NCI-H526 treated with DMSO at 0.1 percent for 48 hours (cell line): ENCODE data around the gene FCHSD2.
A peak's percentile ranks its signal among the peaks of the same experiment; 100 is the strongest.
"Not testable (repeated sequence)": the region's sequence is repeated elsewhere in the genome, so short reads cannot be mapped to it uniquely, and the experiment has no call there.

Source experiments
- DNase-seq: peaks from one replicate; lab custom pipeline; 2025; lab: John Stamatoyannopoulos, UW

Gene FCHSD2

DNA sequence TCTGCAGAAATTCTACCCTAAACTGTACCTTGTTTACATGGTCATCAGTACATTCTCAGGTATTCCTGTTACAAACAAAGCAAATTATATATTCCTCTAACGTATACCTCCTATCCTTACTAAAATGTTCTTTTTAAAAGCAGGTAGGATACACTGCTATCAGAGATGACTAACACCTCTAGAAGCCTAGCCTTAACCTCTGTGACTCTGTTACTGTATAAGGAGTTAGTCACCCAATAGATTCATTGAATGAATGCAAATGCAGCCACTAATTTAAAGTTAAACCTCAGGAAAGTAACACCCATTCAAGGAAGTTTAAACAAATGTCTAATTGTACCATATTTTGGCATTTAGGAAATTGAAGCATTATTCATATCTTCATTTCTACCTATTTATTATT is 82.2 kb downstream of the FCHSD2 start:
- DNase-seq, result no peak

DNA sequence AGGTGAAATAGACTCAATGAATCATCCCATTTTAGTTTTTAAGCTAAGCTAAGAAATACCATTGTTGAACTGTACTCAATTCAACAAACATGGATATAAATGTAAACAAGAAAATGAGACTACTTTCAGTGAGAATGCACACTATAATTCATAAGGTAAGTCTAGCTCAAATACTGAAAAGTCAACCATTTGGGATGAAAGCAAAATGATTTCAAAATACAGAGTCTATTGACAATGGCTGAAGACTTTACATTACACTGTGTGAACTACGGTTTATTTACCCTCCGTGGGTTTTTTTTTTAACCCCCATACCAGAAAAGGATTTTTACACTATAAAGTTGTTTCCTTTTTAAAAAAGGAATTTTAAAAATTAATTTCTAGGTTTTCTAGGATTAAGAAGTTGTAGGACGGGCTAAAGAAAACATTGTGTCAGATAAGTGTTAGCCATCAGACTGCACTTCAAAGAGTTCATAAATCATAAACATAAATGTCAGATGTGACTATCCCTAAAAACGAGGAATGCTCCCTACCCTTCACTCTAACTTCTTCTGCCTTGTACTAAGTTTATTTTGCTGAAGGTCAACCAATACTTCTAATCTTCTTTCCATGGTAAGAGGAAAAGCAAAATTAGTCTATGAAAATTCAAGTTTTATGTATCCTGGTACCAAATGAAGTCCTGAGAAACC is 83.0 kb downstream of the FCHSD2 start:
- no peak for DNase-seq

DNA sequence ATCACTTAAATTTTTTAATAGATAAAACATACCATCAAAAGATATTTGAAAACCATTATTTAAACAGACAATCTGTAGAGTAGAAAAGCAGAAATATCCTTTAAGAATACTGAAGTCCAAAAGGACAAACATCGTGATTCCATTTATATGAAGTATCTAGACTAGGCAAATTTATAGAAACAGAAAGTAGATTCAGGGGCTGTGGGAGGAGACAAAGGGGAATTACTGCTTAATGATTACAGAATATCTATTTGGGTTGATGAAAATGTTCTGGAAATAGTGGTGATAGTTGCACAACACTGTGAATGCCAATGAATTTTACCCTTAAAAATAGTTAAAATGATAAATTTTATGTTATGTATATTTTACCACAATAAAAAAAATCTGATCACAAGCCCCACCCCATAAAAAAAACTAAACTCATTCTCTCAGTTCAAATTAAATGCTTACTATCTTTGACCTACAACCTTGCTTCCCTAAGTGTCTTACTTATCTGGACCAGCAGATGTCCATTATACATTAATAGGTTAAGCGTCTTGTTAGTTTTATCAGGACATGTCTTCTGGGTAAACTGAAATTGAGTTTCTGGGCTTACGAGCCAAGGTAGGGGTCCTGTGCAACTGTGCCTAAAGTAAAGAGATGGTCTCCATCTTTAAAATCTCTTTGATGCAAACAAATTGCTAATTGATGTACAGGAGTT is 86.3 kb downstream of the FCHSD2 start:
- DNase-seq, result no peak

DNA sequence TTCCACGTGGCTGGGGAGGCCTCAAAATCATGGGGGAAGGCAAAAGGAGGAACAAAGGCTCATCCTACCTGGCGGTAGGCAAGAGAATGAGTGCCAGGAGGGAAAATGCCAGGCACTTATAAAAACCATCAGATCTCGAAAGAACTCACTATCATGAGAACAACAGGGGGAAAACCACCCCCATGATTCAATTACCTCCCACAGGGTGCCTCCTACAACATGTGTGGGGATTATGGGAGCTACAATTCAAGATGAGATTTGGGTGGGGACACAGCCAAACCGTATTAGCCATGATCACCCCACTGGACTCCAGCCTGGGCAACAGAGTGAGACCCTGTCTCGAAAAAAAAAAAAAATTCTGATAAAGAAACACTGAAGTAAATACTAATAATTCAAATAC is 87.1 kb downstream of the FCHSD2 start:
- no peak for DNase-seq

DNA sequence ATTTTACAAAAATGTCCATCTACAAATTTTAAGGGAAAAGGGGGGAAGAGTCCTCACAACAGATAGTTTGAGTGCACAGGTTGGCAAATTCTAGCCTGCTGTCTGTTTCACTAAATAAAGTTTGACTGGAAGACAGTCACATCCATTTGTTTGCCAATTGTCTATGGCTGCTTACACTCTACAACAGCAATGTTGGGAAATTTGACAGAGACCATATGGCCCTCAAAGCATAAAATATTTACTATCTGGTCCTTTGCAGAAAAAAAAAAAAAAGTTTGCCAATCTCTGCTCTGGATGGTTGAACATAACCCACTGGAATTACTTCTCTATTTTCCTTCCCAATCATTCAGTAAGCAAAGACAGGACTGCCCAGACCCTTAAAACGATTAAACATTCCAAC is 88.2 kb downstream of the FCHSD2 start:
- no peak for DNase-seq

DNA sequence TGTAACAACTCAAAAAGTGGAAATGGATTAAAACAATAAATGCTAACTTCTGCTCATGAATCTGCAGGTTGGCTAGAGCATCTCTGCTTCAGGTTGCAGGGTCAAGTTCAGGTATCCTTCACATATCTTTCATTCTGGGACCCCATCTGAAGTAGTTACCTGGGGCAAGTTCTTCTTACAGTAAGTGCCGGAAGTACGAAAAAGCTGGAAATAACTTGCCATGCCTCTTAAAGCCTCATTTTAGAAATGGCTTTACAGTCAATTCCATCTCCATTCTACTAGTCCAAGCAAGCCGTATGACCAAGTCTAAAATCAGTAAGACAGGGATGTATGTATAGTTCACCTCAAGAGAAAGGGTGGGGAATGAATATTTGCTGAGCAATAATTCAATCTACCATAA is 93.7 kb downstream of the FCHSD2 start:
- DNase-seq, result no peak

DNA sequence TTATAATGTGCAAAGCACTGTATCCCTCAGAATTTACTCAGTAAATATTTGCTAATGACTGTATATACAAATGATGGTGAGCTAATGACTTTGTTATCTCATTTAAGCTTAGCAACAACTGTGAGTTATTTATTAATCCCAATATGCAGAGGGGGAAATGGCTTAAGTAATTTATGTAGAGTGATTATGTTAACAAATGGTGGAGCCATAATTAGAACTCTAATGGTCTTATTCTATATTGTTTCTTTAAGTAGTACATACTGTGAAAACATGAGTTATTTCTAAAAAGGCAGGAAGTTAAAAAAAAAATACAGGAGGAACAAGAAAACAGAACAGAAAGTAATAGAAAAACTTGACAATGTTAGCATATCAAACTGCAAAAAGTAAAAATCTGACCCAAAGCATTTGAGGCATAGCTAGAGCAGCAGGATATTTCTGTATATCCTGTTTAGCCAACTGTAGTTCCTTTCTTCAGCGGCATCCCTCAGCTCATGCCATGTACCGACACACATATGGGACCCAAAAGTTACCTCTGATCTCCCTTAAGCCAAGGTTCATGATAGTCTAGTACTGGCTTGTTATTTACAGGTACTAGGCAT is 94.2 kb downstream of the FCHSD2 start:
- peak; percentile 16 for DNase-seq

DNA sequence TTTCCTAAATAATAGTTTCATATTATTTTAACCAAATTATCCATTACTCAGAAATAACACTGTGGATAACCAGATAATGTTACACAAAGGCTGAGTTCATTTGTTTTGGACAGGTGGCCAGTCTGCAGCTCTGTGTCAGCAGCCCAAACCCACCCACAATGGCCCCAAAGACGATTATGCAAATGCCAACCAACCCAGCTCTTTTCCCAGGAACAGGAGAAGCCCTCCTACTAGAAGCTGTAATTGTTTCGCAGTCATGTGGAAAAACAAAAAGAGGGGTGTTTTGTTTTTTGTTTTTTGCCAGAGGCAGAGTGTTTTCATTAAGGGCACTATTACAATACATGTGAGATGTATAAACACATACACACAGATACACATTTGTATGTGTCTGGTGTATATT is 102.1 kb downstream of the FCHSD2 start:
- peak; percentile 90 for DNase-seq

DNA sequence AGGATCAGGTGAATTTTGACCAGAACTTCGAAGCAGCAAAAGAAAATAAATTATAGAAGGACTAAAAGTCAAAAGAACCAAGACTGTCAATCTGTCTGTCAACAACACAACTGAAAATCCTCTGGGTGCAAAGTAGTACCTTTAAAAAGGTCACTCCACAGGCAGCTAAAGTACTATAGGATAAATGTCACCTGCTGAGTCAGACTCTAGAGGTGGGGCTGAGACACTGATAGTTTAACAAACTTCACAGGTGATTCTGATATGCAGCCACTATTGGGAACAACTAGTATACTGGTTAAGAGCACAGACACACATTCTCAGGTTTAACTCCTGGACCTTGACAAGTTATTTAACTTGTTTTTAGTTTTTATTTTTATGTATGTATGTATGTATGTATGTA is 107.3 kb downstream of the FCHSD2 start:
- DNase-seq, result no peak

DNA sequence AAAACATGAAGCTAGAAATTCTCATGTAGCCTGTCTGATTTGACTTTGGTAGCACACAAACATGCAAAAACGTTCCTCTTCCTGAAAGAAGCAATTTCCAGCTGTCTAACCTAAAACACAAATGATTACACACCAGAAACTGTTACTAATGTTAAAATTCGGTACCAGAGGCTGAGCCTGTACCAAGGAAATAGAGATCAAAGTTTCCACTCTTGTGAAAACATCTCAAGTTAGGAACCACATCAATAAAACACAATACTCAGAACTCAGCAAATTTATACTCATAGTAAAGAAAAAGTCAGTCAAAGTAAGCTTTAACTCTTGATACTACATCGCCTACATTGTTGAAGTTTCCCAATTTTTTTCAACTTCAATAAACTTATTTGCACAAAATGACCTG is 107.8 kb downstream of the FCHSD2 start:
- no peak for DNase-seq

DNA sequence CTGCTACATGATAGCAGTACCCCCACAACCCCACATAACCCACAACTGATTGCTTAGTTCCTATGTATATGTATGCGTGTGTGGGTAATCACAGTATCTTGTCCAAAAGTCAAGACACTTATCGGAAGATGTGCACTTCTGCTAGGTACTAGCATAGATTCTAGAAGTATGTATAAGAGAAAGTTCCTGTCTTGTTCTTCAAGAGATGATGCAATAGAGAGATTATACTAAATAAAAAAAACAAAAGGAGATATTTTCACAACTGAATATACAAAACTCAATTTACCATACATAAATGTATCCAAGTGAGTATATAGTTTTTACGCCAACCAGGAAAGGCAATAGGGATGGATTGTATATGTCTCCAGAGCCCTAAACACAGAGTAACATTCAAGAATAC is 112.0 kb downstream of the FCHSD2 start:
- DNase-seq, result no peak

DNA sequence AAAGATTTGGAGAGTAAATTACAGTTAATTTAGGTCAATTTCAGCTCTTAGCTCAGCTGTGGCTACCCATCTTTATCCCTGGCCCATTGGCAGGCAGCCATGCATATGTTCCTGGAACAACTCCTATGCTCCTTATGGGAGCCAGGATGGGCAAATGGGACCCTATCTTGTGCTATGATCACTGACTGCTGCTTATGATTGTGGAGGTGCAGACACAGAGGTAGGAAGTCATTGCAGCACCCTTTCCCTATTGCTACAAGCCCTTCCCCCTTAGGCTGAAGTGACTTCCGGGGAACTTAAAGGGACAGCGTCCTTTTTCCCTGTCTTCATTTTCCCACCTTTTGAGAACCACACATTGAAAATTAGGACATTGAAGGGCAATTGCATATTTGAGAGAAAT is 112.7 kb downstream of the FCHSD2 start:
- no peak for DNase-seq

DNA sequence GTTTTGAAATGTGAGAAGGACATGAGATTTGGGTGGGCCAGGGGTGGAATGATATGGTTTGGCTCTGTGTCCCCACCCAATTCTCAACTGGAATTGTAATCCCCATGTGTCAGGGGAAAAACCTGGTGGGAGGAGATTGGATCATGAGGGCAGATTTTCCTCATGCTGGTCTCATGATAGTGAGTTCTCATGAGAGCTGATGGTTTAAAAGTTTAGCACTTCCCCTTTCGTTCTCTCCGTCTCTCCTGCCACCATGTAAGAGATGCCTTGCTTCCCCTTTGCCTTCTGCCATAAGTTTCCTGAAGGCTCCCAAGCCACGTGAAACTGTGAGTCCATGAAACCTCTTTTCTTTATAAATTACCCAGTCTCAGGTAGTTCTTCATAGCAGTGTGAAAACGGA is 113.5 kb downstream of the FCHSD2 start:
- DNase-seq, result no peak

DNA sequence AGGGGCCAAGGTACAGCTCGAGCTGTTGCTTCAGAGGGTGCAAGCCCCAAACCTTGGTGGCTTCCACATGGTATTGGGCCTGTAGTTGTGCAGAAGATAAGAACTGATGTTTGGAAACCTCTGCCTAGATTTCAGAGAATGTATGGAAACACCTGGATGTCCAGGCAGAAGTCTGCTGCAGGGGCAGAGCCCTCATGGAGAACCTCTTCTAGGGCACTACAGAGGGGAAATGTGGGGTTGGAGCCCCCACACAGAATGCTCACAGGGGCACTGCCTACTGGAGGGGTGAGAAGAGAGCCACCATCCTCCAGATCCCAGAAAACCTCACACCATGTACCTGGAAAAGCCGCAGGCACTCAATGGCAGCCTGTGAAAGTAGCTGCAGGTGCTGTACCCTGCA is 114.3 kb downstream of the FCHSD2 start:
- DNase-seq, result not testable (repeated sequence)

DNA sequence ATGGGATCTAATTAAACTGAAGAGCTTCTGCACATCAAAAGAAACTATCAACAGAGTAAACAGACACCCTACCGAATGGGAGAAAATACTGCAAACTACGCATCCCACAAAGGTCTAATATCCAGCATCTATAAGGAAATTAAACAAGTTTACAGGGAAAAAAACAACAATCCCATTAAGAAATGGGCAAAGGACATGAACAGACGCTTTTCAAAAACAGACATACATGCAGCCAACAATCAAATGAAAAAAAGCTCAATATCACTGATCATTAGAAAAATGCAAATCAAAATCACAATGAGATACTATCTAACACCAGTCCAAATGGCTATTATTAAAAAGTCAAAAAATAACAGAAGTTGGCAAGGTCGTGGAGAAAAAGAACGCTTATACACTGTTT is 117.5 kb downstream of the FCHSD2 start:
- DNase-seq, result no peak

DNA sequence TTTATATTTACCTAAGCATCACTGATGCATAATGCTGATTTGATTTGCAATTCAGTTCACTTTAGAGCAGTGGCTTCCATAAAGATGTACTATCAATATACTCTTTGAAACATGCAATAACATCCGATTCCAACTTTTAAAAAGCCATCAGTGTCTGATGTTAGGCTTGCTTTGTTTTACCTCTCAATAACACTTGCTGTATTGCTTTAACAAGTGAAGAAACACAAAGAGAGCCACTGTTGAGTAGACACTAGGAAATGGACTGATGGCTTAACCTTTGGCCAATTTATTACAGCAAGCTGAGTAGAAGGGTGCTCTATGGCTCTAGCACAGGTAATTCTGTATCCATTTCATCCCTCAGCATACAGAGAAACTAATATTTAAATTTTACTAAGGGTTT is 122.1 kb downstream of the FCHSD2 start:
- DNase-seq, result no peak

DNA sequence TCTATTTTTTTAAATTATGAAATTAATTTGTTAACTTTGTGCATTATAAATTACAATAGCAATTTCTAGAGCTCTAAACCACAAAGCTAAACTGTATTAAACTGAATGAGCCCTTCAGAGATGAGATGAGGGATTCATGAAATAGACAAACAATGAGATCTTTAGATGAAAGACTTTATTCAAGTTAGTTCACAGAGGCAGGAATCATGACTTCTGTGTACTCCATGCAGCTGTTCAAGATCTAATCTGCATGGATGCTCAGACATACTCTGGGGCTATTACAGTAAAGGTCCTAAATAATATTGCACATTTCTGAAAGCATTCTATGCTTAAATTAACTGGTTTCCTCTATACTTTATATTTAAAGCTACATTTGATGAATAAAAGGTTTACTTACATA is 122.7 kb downstream of the FCHSD2 start:
- no peak for DNase-seq

DNA sequence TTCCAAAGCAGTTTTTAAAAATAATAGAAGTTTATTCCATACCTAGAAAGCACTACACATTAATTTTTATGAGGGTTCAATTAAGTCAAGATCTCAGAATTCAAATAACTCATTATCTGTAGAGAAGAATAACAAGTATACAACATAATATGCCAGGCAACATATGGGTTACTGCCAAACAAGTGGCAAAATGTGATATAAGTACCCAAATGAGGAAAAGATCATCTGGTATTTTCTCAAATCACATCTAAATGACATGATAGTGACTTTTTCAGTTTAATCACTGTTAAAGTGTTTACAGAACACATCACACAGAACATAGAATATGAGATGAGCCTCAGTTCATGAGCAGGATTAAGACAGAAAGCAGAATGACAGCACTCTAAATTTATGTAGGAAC is 123.3 kb downstream of the FCHSD2 start:
- DNase-seq, result no peak

DNA sequence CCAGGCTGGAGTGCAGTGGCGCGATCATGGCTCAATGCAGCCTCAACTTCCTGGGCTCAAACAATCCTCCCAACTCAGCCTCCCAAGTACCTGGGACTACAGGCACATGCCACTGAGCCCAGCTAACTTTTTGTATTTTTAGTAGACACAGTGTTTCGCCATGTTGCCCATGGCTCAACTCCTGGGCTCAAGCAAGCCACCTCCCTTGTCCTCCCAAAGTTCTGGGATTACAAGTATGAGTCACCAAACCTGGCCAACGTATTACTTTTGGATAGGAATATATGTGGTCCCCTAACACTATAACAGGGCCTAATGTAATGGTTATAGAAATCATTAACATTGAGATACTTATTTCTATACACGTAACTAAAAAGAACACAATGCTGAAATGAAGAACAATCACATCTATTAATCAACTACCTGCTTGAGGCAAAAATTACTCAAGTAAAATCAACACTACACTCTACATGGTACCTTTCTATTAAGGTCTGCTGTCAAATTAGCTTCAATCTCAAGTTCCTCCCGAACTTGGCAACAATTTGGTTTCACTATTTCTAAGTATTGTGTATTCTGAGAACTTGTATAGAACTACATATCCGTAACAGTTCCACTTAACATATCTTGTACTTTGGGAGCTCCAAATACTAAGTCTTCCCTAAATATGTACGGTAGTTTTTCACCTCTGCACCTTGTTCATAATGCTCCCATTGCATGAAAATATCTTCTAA is 124.9 kb downstream of the FCHSD2 start:
- DNase-seq, result no peak

DNA sequence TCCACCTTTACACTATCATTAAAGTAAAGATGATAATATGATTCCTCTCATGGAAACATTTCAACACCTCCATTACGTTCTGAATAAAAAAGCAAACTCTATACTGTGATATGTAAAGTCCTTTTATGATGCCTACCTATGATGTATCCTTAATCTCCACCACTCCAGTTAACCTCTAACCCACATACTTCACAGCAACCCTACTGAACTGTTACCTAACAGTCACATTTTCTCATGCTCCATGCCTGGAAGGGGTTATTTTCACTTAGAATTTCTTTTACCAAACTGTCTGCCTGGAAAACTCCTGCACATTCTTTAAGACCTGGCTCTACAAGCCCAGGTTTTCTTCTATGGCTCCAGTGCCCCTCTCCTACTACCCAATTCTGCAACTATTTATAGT is 129.1 kb downstream of the FCHSD2 start:
- no peak for DNase-seq

DNA sequence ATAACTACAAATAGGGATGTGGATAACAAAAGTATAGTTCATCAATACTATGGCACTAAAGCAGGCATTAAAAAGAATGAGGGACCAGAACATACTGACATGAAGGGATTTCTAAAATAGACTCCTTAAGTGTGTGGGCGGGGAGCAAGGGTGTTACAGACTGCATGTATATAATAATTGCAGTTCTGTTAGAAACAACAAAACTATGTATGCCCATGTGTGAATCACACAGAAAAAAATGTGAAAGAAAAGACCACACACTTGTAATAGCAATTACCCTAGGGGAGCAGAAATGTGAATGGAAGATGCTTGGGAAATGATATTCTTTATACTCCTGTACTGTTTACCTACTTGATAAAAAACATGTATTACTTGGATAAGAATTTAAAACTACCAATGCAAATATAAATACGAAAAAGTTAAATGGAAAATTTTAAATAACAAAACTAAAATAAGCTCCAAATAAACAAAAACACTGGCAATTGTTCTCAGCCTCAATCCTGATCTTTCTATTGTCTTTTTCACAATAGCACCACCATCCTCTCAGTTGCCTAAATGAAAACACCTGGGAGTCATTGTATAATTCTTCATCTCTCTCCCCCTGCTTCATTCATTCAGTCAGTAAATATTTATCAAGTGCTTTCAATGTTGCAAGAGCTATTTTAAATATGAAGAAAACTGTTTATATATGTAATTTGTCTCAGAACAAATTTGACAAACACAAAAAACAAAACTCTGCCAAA is 129.8 kb downstream of the FCHSD2 start:
- no peak for DNase-seq

DNA sequence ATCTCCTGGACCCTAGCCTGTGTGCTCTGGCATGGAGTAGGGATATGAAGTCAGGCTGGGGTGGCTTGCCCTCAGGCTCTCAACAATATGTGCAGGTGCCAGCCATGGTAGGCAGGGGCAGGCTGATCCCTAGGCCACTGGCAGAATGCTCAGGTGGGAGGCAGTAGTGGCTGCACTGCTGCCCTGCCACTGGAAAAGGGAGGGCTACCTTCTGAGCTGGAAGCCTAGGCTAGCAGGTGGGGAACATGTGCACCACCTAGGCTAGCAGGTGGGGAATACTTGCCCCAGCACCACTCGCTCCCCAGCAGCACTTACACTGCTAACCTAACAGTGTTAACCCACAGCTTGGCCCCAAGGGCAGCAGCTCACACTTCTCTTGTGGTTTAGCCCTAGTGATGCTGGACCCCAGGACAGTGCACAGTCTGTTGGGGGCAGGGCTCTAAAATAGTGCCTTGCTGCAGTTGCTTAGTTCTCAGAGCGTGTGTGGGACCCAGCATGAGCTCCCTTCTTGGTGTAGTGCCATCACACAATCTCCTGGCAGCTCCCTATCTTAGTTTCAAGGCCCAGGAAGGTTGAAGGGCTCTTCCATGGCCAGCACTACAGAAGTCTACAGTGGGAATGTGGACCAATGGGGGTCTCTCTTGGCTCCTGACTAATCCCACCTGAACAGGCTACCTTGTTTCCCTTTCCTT is 130.8 kb downstream of the FCHSD2 start:
- no peak for DNase-seq
